Activated gamma-delta T cell (primary cell): ENCODE results near the gene MORN4.
"Not testable (repeated sequence)": the region's sequence is repeated elsewhere in the genome, so short reads cannot be mapped to it uniquely, and the experiment has no call there.

Source experiments
- DNase-seq: peaks from one replicate; lab custom pipeline; 2025; lab: John Stamatoyannopoulos, UW
- total RNA-seq, 2 donors: gene quantifications; one replicate each; lab custom pipeline; 2026; lab: John Stamatoyannopoulos, UW

Gene MORN4
- total RNA-seq = 2.7 reads per million in 2 donors

DNA sequence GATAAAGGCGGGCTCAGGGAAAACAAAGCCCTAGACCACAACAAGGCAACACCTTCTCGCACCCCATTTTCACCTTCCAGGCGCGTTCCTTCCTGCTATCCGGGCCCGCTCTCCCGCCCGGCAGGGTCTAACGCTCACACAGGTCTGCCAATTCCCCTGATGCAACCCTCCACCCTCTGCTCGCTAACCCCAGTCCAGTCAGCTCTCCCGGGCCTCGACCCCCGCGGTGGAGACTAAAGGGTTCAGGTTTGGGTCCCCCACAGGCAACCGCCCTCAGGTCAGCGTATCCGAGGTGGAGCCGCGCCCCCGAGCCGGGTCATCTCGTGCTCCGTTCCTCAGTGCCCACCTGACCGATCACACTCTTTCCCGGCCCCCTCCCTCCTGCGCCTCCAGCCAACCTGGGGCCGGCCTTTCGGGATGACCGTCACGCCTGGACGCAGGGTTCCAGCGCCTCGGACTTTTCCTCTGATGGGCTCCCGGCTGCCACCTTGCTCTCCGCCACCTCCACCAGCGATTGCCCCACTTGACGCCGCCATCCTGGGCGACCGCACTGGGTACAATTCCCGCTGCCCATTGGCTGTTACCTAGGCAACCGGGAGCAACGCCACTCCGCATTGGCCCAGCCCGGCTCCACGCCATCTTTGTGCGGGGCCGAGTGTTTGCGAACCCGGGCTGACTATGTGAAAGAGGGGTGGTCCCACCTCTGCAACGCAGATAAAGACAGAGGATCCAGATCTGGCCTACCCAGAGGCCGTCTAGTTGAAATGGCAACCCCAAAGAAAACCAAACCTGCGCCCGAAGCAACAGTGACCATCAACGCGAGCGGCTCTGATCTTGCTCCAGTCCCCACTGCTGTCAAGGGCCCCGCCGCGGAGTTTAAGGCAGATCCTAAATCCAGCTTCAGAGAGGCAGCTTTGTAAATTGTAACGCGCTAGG is at the start of gene MORN4:
Gene MORN4, minus strand, starts transcription at position 552 of the 936 bp plus-strand sequence. CDS start 13,847 bp downstream, outside the sequence.
- peak; percentile 70 for DNase-seq

DNA sequence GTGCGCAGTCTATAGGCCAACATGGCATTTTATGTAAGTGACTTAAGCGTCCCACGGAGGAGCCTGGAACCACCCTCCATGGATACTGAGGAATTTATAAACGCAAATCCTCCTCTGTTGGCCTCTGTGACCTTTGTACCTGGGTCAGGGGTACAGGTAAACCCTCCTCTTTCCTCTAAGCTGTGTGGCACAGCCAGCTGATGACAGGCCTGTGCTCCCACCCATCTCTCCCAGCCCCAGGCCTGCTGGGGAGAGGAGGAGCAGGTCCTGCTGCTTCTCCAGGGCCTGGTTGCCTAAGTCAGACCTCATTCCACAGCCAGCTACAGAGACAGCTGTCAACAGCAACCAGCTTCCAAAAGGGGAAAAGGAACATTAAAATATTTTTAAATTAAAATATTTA is 48.7 kb upstream of the MORN4 start:
- no peak for DNase-seq

DNA sequence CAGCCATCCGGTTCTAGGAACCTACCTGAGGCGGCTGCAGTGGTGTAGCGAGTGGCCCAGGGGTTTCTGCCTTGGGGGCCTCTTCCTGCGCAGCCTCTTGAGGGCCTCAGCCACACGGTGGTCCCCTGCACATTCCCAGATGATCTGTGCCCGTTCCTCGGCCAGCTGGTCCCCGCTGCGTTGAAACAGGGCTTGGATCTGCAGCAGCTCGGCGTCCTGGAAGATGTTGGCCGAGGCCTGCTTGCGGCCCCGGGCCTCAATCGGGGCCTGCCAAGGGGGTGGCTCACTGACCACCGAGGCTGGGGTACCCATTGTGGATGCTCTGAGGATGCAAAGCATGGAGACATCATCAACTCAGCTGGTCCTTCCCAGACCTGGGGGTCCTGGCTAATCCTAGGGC is 46.3 kb upstream of the MORN4 start:
- no peak for DNase-seq

DNA sequence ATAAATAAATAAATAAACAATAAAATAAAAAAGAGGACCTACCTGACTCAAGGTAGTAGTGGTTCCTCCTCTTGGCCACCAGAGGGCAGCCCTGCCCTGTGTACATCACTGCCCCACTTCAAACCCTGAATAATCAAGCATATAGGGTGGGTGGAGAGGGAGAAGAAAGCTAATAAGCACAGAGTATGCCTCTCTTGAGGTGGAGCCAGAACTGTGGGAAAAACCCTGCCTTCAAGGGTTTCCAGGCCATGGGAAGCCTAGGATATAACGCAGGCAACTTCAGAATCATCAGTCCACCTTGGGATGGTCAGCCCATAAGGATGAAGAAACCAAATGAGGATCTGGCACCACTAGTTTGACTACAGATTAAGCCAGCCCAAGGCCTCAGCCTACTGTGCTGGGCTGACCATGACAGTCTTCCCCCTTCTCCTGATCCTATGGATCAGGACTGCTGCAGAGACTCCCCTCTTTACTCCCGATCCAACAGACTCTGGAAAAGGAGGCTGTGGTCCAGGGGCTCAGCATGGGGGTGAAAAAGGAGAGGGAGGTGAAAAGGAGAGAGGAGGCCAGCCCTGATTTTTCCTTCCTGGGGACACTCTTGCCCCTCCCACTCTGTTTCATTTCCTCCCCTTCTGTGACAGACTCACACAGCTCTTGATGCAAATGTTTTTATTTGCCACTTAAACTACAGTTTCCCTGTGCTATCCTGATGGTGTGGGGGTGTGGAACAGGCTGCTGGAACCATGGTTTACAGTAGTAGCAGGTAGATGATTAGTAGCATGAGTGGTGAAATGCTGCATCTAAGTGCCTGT is 43.7 kb upstream of the MORN4 start:
- DNase-seq = no peak

DNA sequence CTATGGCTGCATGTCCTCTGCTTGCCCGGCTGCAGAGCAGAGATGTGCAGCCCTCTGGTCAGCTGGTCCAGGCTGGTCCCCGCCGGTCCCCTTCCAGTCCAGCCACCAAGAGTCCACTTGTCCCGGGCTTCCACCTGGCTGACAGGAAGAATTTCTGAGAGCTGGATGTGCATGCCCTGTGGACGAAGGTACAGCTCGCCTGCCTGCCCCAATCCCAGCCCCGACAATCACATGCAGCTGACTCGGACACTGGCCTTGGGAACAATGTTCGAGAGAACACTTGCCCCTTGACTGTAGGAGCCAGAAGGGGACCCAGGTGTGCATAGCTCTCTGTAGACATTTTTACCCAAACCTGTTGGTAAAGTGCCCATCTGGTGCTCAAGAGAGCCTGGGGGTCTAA is 41.9 kb upstream of the MORN4 start:
- no peak for DNase-seq

DNA sequence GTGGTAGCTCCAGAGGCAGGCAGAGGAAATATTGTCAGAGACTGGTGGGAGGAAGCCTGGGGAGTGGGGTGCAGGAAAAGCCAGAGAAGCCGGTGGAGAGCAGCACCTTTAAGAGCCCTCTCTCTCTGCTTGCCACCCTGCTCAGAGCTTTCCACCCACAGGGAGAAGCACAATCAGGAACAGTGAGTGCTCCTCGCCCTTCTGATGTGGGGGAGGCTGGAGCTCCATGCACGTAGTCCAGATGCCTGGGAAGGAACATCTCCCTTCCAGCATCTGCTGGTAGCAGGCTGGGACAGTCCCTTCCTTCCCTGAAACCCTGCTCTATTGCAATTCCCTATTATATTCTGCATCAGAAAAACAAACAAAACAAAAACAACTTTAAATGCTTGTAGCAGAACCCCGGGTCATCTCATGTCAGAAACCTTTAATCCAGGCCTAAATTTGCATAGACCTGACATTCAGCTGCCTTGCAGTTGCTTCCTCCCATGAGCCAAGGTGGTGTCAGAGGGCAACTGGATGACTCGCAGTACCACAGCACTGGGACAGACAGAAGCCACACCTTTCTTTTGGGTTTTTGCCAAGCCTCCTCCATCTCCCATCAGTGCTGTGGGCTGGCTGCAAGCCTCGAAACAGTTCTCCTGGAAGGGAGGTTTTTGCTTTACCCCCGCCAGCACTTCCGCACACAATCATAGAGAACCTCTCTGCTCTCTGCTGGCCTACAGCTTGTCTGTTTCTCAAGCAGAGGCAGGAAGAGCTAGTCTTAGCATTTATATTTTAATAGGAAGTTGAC is 40.6 kb upstream of the MORN4 start:
- DNase-seq = no peak

DNA sequence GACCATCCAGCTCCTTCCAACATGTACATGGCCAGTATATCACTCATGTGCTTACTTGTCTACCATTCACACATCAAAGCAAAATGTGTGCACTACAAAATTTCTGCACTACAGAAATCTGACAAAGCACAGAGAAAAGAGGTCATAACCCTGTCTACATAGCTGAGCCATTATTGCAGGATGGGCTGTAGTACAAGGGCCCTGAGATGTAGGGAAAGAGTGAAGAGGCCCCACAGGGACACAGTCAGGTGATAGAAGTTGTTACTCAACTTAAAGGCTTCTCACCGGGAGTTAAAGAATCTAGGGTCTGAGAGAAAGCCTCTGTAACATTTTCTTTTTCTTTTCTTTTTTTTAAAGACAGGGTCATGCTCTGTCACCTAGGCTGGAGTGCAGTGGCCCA is 36.3 kb upstream of the MORN4 start:
- no peak for DNase-seq

GRCh38 chr10:97667463-97667862 is 34.2 kb upstream of the MORN4 start:
- DNase-seq = no peak

- no peak for DNase-seq
Measured at GRCh38 chr10:97666992-97667391, 33.7 kb upstream of the MORN4 start.

DNA sequence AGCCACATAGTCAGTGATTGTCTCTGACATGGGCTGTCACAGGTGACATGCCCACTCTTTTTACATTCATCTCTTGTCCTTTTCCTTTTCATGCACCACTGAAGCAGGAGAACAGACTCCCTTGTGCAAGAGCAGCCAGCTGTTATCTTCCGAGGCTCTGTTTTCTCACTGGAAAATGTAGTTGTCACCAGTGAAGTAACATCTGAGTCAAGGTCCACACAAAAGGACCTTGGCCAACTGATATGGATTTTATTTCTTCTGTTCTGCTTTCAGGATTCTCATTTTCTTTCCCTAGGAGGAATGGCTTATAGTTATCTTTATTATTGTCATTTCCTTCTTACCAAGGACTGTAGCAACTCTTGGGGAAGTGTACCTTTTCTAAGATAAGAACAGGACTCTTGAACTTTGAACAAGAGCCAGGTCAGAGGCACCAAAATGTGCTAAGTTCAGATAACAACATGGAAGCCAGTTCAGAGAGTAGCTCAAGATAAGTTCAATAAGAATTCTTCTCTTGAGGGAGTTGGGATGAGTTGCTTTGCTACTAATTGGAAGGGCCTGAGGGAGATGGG is 31.1 kb upstream of the MORN4 start:
- DNase-seq = no peak

DNA sequence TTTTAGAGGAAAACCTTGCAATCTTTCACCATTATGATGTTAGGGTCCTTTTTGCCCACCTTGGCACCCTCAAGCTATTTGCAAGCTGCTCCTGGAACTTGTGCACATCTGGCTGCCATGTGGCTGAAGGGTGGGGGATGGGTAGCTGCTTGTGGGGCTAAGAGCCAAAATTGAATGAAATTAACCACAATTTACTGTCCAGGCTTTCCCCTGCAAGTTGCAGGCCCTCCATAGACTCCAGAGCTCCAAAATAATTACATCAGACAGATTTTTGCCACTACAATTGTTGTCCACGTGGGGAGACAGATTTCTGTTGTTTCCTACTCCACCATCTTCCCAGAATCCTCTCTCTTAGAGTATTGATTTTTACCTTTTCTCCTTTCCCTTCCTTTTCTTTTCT is 26.3 kb upstream of the MORN4 start:
- DNase-seq = no peak

- no peak for DNase-seq
Measured at GRCh38 chr10:97656777-97657176, 23.5 kb upstream of the MORN4 start.

DNA sequence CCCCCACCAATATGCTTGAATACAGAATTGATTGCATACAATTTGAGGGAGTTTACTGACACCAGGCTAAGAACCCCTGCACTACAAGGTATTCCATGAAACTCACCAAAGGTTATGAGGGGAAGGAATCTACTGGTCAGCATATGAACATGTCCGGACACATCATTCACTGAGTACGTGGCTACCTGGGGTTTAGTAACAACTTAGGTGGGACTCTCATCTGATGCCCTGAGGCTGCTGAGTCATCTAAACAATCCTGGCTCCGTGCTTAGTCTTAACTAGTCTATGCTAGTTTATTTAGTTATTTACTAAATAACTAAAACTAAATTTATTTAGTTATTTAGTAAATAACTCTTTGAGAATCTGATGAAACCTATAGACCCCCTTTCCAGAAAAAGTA is 18.5 kb upstream of the MORN4 start:
- no peak for DNase-seq

GRCh38 chr10:97650726-97651125 is 17.4 kb upstream of the MORN4 start:
- DNase-seq = no peak

- not testable (repeated sequence) for DNase-seq
Measured at GRCh38 chr10:97649405-97649750, 16.1 kb upstream of the MORN4 start.

- no peak for DNase-seq
Measured at GRCh38 chr10:97648562-97649404, 15.5 kb upstream of the MORN4 start.

DNA sequence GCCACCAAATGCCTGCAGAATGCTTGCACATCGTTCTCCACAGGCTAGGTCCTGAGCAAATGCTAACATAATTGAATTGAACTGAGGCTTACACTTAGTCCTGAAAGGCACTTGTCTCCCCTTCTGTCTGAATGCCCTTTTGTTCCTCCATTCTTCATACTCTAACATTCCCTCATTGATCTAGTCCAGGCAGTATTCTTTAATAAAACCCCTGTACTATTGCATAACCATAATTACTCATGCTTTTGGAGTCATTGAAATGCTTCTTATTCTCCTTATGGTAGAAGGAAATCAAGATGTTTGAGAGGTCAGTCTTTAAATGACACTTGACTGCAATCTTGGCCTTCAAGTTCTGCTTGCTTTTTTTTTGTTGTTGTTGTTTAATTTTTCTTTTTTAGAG is 14.3 kb upstream of the MORN4 start:
- no peak for DNase-seq

- DNase-seq = no peak
Measured at GRCh38 chr10:97644936-97645335, 11.6 kb upstream of the MORN4 start.

DNA sequence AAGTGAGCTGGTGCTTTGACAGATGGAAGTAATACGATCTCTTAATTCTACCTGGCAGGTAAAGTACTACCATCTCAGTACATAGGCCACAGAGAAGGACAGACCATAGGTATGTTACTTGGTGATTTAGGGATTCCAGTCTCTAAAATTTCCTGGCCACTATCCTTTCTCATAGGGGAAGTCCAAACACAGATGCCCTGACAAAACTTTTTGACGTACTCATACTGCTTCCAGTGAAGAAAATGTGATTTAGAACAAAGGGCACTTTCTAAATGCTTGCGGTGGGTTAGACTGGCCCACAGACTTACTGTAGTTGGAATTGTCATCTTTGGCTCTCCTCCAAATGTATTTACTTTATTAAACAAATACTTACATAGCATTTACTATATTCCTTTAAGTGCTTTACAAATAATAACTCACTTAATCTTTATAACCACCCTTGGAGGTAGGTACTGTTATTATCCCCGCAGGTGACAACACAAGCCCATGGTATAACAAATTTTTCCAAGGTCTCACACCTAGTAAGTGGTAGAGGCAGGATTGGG is 10.2 kb upstream of the MORN4 start:
- no peak for DNase-seq

DNA sequence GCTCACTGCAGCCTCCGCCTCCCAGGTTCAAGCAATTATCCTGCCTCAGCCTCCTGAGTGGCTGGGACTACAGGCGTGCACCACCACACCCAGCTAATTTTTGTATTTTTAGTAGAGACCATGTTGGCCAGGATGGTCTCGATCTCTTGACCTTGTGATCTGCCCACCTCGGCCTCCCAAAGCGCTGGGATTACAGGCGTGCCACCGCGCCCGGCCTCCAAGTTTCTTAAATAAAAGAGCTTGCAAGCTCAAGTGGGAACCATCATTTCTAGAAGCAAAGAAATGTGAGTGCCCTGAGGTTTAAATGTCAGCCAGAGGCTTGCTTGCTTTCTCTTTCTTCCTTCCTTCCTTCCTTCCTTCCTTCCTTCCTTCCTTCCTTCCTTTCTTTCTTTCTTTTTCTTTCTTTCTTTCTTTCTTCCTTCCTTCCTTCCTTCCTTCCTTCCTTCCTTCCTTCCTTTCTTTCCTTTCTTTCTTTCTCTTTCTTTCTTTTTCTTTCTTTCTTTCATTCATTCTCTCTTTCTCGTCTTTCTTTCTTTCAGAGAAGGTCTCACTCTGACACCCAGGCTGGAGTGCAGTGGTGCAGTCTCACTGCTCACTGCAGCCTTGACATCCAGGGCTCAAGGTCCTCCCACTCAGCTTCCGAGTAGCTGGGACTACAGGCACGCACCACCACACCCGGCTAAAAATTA is 9.3 kb upstream of the MORN4 start:
- not testable (repeated sequence) for DNase-seq
